GM19043 (cell line): Measurements from ENCODE around the gene LY6G6F.

Experiments used
- ATAC-seq: cut with Tn5 transposase; IDR thresholded peaks from one replicate; pipeline ENCODE4 v1.9.1; 2021; ENCODE audit warnings: low read depth; ENCODE audit not compliant: unreplicated experiment

LY6G6F gene

DNA sequence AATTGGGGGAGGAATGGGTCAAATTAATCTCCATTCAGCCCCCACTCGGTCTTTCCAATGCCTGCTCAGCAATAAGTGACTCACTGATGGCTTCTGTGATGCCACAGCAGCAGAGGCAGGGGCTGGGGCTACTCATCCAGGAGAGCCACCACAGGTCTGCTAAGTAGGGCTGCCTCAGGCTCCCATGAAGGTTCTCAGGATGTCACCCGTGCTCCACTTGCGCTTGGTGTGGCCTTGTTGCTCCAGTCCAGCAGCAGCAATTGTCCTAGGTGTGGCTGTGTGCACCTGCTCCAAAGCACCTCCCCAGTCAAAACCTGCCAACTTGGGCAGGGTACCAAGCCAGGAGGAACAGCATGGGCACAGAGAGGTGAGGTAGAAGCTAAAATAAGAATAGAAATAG lies 15.5 kb downstream of the LY6G6F start:
- no peak for ATAC-seq

DNA sequence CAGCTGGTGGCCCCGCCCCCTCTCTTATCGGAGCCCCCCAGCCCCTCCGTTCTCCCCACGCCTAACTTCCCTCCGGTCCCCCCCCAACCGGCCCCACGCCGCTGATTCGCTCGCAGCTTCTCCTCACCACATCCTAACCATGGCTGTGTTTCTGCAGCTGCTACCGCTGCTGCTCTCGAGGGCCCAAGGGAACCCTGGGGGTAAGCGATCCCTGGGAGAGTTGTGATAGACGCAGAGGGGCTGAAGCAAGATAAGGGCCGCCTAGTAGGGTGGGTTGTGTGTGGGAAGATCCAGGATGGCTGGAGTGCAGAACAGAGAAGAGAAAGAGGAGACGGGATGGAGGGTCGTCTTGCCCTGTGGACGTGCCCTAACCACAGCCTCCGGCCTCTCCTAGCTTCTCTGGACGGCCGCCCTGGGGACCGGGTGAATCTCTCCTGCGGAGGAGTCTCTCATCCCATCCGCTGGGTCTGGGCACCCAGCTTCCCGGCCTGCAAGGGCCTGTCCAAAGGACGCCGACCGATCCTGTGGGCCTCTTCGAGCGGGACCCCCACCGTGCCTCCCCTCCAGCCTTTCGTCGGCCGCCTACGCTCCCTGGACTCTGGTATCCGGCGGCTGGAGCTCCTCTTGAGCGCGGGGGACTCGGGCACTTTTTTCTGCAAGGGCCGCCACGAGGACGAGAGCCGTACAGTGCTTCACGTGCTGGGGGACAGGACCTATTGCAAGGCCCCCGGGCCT lies 16.7 kb downstream of the LY6G6F start, which contains the start of gene MPIG6B:
TSS of gene MPIG6B (plus strand) at position 129 of the 735 bp plus-strand sequence. CDS start at position 140, 11 bp downstream.
- ATAC-seq = no peak

DNA sequence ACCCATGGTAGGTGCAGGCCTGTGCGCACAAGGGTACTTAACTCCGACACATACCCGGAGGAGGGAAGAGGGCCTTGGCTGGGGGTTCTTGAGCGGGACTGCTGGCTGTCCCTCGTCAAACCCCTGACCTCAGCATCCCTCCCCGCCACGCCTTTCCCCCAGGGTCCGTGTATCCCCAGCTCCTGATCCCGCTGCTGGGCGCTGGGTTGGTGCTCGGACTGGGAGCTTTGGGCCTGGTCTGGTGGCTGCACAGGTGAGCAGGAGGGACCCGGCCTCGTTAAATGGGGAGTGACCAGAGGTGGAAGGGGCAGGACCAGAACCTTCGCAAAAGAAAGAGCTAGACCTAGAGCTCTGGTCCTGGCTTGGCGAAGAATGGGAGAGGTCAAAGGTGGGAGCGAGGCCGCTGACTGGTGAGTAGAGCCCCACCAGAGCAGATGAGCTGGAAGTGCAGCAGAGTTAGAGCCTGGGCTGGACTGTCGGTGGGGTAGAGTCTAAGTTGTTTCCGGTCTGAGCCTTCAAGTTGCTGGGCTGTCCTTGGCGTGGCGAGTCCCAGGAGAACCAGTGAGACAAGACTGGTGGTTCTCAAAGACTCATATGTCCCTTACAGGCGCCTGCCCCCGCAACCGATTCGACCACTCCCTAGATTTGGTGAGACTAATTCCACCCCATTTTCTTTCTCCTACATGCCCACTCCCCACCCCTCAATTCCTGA lies 17.5 kb downstream of the LY6G6F start:
- ATAC-seq = no peak

DNA sequence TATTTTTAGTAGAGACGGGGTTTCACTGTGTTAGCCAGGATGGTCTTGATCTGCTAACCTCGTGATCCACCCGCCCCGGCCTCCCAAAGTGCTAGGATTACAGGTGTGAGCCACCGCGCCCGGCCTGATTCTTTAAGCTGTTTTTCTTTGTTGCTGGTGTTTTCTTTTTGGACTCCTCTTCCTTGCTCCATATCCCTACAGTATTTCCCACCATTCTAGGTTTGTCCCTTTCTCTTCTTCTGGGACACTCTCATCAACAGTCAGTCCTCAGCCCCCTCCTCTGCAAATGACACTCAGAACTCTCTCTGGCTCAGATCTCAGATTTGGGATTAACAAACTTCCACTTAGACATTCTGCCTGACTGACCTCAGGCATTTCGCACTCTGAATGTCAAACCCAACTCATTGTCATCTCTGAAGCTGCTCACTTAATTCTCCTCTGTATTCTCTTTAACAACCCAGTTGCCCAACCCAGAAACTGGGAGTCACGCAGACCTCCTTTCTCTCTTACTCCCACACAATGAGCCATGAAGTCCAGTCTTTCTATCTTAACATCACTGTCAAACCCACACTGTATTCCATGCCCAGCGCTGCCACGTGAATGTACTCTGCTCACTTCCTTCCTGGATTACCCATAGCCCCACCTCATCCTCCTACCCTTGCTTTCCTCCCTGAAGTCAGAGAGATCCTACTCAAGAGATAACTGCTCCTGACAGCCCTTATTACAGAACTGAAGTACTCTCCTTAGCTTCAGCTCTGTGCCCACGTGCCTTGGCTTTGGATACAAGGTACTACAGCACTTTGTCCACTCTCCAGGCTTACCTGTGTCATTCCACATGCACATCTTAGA lies 19.1 kb downstream of the LY6G6F start:
- no peak for ATAC-seq

DNA sequence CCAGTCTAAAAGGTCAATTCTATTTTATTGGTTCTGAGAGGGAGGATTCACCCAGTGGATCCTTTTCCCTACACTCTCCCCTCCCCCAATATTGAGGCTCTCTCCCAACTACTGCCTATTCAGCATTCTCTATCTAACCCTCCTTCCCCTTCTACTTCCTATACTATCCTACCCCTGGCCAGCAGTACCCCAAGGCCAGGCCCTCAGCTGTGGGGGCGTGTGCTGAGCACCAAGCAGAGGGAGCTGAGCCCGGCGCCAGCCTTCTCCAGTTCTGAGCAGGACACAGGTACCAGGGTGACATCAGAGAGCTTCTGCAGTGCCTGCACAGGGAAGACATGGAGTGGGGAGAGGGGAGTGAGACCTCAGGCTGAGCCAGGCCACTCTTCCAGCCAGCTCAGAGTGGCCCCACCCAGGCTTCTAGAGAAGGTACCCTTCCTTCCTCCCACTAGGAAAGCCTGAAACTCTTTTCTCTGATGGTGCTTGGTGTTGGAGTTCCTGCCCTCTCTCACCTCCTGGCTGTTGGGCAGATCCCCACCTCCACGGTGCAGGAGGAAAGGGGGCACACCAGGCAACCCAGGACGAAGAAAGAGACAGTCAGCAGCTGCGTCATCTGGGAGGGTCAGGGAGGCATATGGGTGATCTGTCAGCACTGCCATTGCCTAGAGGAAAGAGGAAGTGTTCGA lies 20.5 kb downstream of the LY6G6F start:
- peak; percentile 65 for ATAC-seq

DNA sequence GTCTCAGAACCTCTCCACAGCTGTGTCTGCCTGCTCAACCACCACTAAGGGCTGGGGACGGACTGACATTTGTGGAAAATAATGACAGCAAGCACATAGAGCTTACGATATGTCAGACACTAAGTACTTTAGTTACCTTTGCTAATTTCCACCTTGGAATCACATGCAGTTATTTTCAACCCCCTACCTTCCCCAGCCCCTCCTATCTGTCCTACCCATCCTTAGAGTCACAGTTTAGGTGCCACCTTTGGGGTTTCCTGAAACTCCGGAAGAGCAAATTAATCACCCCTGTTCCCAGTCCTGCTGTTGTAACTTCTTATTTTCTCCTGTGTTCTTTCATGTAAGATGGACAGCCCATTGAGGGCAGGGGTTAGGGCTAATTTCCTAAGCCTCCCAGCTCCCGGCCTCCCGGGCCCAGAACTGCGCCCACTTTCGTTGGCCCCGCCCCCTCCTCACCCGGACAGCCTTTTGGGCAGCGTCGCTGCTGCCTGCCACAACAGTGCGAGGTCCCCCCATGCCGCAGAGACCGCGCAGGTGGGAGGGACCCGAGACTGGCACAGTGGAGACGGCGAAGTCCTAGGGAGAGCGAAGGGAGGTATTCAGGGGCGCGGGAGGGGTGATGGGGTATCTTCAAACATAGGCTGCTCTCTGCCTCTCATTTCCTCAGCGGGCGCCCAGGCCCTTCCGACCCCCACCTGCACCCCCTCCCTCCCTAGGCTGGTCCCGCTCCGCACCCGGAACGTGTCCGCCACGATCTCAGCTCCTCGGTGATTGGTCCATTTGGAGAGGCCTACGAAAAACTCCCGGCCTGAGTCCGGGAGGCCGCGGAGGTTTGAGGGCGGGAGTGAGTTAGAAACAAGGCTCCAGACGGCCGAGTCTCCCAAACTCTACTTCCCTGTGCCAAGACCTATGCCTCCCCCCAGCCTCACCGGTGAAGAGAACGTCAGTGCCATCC lies 21.3 kb downstream of the LY6G6F start:
- ATAC-seq = no peak

DNA sequence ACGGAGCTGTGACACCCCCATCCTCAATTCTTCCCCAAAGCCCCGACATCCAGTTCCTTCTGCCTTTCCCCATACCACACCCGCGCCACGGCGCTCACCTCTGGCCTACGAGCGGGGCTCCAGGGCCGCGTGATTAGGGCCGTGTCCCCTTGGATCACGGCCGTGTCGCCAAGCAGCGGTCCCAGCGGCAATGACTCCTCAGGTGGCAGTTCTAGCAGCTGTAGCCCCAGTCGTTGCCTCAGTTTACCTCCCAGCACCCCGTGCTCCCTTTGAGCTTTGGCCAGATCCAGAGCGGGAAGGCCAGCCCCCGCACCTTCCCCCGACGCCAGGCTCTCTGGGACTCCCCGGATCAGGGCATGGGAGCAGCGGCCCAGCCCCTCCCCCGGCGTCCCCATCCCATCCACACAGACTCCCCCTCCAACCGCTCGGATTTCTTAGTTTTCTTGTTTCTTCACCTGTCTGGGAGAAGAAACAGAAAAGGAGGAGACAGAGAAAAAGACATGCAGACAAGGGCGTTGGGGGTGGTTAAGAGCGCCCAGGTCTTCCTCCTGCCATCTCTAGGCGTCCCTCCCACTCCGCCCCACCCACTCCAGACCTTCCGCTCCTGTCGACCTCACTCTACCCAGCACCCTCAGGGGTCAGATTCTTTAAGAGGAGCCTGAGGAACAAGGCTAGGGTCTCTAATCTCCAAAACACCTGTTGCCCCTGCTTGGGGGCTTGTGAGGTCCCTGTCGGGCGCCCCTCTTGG lies 22.3 kb downstream of the LY6G6F start, which contains the start of gene DDAH2:
TSS of gene DDAH2 (minus strand) at position 533 of the 748 bp plus-strand sequence. CDS start at position 395, 138 bp downstream.
- no peak for ATAC-seq

DNA sequence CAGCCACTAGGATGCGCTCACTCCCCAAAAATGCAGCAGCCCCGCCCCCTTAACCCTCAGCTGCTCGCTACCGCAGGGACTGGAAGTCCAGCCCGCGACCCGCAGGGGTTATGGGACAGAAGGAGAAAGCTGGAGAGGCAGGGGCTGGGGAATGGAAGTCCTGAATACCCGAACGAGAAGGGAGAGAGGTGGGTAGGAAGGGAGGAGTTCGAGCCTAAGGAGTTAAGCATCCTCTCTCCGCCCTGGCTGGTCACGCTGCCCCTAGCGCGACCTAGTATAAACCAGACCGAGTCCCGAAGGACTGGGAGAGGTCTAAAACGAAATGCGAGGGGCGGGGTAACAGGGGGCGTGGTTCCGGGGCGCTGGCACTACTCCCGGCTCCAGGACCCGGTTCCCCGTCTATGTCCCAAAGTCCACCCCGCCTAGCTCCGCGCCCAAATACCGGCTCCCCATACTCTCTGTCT lies 22.9 kb downstream of the LY6G6F start:
- ATAC-seq = no peak

DNA sequence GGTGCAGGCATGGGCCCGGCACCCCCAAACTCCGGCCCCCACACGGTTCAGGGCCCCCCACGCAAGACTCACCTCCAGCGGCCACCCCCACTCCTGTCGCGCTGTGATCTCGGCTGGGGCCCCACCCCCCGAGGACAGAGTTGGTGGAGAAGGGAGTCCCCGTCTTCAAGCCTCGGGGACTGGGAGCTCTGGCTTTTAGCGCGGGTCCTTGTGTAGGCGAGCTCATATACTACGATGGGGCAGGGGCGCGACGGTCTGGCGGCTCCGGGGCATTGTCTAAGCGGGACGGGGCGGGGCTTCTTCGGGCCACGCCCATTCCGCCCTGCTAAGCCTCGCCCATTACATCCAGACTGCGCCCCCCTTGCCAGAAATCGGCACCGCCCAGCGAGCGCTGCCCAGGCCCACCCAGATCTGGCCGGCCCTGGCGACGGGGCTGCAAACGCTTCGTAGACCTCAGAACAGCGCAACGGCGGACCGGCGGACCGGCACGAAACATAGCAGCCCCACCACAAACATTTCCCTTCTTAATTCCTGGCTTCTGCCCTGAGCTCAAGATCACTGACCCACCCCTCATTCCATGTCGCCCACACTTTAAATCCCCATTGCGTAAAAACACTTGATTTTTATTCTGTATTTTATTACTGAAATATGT lies 23.4 kb downstream of the LY6G6F start:
- ATAC-seq = no peak

DNA sequence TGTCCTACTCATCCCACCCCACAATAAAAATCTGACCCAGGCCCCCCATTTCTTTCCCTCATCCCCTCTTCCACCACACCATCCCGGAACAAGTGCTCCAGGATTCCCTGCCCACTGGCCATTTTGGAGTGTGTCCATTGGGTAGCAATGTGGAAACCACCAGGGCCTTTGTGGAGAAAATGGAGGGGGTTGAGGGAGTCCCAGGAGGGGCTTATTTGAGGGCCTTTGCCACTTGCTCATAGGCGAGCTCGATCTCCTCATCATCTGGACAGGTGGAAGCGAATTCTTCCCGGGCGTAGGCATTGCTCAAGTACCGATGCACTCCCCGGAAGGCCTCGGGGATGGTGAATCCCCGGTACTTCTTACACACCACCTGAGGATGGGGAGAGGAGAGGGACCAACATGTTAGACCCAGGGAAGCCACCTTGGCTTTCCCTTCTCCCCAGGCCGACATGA lies 24.0 kb downstream of the LY6G6F start:
- no peak for ATAC-seq

DNA sequence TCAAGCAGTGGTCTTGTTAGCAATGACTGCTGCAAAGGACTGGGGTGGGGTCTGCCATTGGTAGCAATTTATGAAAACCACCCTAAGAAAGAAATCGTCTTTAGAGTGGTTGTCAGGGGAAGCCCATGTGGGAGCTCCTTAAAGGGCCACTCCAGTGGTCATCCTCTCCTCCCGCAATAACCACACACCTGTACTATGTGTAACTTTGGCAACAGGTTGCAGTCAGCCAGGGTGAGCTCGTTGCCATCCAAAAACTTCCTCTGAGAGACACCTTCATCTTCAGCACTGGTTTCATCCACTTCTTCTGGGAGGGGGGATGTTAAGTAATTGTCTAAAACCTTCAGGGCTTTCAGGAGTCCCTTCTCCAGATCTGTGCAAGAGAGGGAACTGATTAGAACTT lies 25.4 kb downstream of the LY6G6F start:
- no peak for ATAC-seq

DNA sequence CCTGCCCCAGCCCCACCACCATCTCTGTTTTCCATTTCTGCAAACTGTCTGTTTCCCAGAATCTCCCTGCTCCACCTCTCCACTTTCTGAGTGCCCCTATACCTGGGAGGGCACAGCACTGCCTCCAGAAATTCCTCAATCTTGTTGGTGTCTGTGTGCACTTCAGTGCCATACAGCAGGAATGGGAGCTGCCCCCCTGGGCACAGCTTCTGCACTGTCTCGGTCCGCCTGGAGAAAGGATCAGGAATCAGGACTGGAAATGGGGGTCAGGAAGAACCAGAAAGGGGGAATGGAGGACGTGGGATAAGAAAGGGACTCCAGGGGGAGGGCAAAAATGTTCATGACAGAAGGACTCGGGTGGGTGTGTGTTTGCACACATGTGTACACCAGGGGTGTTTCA lies 27.1 kb downstream of the LY6G6F start:
- ATAC-seq = no peak

DNA sequence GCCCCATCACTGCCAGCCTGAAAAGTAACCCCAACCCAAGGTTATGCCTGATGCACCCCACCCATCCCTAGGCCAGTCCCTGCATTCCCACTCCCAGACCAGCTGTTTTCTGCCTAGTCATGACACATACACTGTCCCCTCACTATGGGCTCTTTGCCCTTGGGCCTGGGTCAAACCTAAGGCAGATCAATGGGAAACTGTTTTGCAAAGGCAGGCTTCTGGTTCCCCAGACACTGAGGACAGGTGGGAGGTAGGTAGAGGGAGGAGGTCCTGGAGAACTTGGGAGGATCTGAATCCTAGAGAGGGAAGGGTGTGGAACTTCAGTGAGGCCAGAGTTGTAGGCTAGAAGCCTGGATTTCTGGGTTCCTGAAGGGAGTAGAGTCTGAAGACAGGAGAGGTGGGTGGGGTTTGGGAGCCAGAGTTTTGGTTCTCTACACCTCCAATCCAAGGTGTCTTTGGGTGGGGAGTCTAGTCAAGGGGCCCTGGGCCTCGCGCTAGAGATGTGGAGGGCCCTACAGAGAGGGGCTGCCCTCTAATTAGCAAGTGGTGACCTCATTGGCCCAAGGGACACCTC lies 27.7 kb downstream of the LY6G6F start:
- ATAC-seq = no peak

DNA sequence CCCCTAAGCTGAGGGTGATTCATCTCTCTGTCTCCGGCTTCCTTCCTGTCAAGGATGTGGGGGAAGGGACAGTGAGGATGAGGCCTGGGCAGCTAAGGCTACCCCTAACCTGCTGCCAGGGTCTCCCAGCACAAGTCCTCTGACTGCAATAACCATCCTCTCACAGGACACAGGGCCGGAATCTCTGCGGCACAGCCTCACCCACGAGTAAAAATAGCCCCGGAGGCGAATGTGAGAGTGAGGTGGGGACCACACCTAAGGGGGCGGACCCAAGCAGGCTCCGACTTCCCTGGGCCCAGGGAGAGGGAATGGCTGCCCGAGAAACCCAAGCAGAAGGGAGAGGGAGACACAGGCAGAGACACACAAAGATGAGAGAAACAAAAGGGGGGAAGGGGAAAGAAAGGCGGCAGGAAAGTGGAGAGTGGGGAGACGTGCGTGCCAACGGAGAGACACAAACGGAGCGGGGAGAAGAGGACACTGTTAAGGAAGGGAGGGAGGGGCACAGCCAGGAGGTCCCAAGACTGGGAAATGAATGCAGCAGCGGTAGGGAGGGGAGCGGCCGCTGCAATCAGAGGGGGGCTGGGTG lies 28.2 kb downstream of the LY6G6F start:
- ATAC-seq = no peak

DNA sequence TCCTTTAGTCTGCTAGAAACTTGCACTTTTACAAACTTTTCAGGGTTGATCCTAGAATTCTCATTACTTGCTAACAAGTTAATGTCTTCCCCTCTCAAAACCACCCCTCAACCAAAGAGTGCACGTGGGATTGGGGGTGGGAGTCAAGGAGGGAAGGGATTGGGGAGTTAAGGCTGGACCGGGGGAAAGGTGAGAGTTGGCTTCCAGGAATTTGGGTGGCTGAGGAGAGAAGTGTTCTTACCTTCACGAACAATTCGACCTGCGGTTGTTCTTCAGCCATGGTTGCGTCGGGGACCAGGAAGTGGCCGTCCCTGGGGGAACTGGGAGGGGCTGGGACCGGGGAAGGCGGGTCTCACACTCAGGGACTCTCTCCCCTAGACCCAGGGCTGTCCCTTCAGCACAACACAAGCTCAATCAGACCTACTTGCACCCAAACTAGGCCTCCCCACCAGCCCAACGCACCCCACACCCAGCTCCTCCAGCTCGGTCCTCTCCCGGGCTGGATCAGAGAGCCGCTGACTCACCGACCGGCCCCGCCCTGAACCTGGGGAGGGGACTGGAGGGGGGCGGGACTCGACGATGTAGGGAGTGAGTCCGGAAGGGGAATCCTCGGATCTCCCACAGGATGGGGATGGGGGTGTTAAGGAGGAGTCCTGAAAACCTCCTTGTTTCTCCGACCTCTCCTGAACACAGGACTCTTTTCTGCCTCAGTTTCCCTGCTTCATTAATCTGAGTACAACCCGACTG lies 29.5 kb downstream of the LY6G6F start, which contains the start of gene CLIC1:
TSS of gene CLIC1 (minus strand) at position 510 of the 747 bp plus-strand sequence. CDS start at position 280, 230 bp downstream.
- ATAC-seq = peak; percentile 33

DNA sequence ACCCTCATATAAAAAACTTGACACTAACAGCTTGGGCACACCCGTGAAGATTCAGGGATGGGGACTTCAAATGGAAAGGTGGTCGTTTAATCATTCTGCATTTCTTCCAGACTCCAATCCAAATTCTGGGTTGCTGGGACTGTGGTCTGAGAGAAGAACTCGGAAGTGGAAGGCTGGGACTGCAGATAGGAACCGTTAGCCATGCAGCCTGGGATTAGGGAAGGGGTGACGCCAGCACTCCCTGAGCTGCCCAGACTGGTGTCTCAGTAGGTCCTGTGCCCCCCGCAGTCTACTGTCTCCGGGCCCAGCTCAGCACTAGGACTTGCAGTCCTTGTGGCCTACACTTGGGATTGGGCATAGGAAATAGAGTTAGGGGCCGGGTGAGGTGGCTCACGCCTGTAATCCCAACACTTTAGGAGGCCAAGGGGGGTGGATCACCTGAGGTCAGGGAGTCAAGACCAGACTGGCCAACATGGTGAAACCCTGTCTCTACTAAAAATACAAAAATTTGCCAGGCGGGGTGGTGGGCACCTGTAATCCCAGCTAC lies 30.2 kb downstream of the LY6G6F start:
- ATAC-seq = no peak
